Panc1 (cell line): ENCODE measurements around the gene TRABD2B. TPM values are rescaled to one million over a fixed set of nuclear protein-coding genes. Genes with fewer than 3 reads are reported as not detected.

Experiments
- ATAC-seq: fragments of 200-7000 bp; cut with Tn5 transposase; 2 replicates; pipeline ENCODE4 v1.9.1; 2020; ENCODE audit warnings: mild to moderate bottlenecking, moderate library complexity
- BruUV-seq: library from RNA; stranded (reverse); fragments of 400-500 nt; replicated peaks from 2 replicates; lab custom pipeline; 2021; lab: Mats Ljungman, UMichigan
- CTCF ChIA-PET: fragments of 300-600 bp; sonication (Branson Sonifier 250); formaldehyde crosslinking; loops from one replicate; lab custom pipeline; 2022; ENCODE audit warnings: antibody characterized with exemption; lab: Charles Lee
- POLR2A ChIA-PET: fragments of 300-600 bp; sonication (Branson Sonifier 250); formaldehyde crosslinking; loops from one replicate; lab custom pipeline; 2022; ENCODE audit warnings: antibody characterized with exemption; lab: Charles Lee
- DNase-seq: peaks from one replicate; pipeline ENCODE4 v3.0.0-alpha.2; 2010; ENCODE audit warnings: low read depth, low spot score
- H3K27ac ChIP-seq: 2 replicates; pipeline ENCODE4 v1.5.1; 2011; ENCODE audit warnings: mild to moderate bottlenecking, low read length, inconsistent platforms
- H3K27me3 ChIP-seq: fragments of 200-500 bp; sonication (Bioruptor generic); 2 replicates; pipeline ENCODE4 v1.6.0; 2014; ENCODE audit warnings: low read length, inconsistent platforms; ENCODE audit not compliant: control insufficient read depth, insufficient read depth
- H3K36me3 ChIP-seq: fragments of 200-500 bp; sonication (Bioruptor generic); 2 replicates; pipeline ENCODE4 v1.5.1; 2014; ENCODE audit warnings: inconsistent platforms, mild to moderate bottlenecking, low read length, moderate library complexity; ENCODE audit not compliant: control insufficient read depth, insufficient read depth
- H3K4me1 ChIP-seq: 2 replicates; pipeline ENCODE4 v1.5.1; 2011; ENCODE audit warnings: inconsistent platforms, mild to moderate bottlenecking, low read length, moderate library complexity; ENCODE audit not compliant: control insufficient read depth, insufficient read depth
- H3K4me3 ChIP-seq, 2 experiments: 2 replicates each; pipeline ENCODE4 v1.5.1; 2011 to 2012; ENCODE audit warnings: low read depth in 2 of 2, low read length in 2 of 2, mild to moderate bottlenecking in 2 of 2, inconsistent platforms in 1 of 2, moderate library complexity in 1 of 2
- H3K9me3 ChIP-seq: fragments of 200-500 bp; sonication (Bioruptor generic); 2 replicates; pipeline ENCODE4 v1.5.1; 2014; ENCODE audit warnings: low read depth, mild to moderate bottlenecking, inconsistent platforms, low read length, moderate library complexity; ENCODE audit not compliant: control insufficient read depth, insufficient read depth
- POLR2AphosphoS5 ChIP-seq: IDR thresholded peaks from 2 replicates; pipeline ENCODE4 v1.6.1; 2012; ENCODE audit warnings: mild to moderate bottlenecking, low read depth, low read length, moderate library complexity
- REST ChIP-seq, 2 experiments: IDR thresholded peaks; 2 replicates each; pipeline ENCODE4 v1.6.1; 2011 to 2012; ENCODE audit warnings: low read depth in 2 of 2, control low read depth in 1 of 2, low read length in 1 of 2, mild to moderate bottlenecking in 1 of 2, moderate library complexity in 1 of 2; ENCODE audit not compliant: insufficient read depth in 1 of 2
- SIN3A ChIP-seq: IDR thresholded peaks from 2 replicates; pipeline ENCODE4 v1.6.1; 2012; ENCODE audit warnings: low read depth, mild to moderate bottlenecking, low read length, moderate library complexity, borderline replicate concordance; ENCODE audit not compliant: insufficient read depth
- TCF7L2 ChIP-seq: IDR thresholded peaks from 2 replicates; pipeline ENCODE4 v1.6.1; 2011; ENCODE audit warnings: mild to moderate bottlenecking, low read depth, low read length, inconsistent platforms
- in situ Hi-C: cut with HindIII; loops from 2 replicates; pipeline ENCODE4 v1.10.0; 2016; ENCODE audit warnings: low sequenced_read_pairs, low pct_unique_long_range_greater_than_20kb
- intact Hi-C: fragments of 100-400 bp; cut with micrococcal nuclease; formaldehyde crosslinking; loops from one replicate; pipeline ENCODE4 v1.10.0; 2022; ENCODE audit not compliant: unreplicated experiment
- total RNA-seq: library from RNA; stranded (reverse); gene quantifications from one replicate; pipeline ENCODE4 v1.2.1, GENCODE V29; 2021; ENCODE audit not compliant: unreplicated experiment
- TF ChIP-seq, protein P1 (sequence below): fragments of 450-650 bp; IDR thresholded peaks from 2 replicates; pipeline ENCODE4 v1.5.1; 2017; ENCODE audit warnings: mild to moderate bottlenecking

Gene TRABD2B
- total RNA-seq, 1 experiment from 2014 or later: not detected

- intact Hi-C loops: no loop called here
- H3K4me3 ChIP-seq: no peak overlapping the region
- H3K9me3 ChIP-seq: no peaks in the 10 kb centered on the region
- H3K4me1 ChIP-seq: no peaks in the 10 kb centered on the region
- no peaks in the 10 kb centered on the region for H3K36me3 ChIP-seq
- H3K27ac ChIP-seq: no peak overlapping the region
- ChIA-PET CTCF (interaction anchor here (0.5 to 0.6 kb wide), 2 partner anchors 10 to 319 kb away, joined by 3 to 8 read pairs; partner anchors contain the start of gene FOXD2), POLR2A (no interaction called here)
- DNase-seq (no peak), ATAC-seq (no peak)
- TF ChIP-seq SIN3A (no peak), REST (IDR thresholded peaks at IDR 0.05; ENCODE audit: insufficient read depth in 1 of 2, low read depth in 2 of 2, low read length in 1 of 2) (no peak), POLR2AphosphoS5 (no peak), TCF7L2 (no peak)
- TF ChIP-seq, protein P1, sequence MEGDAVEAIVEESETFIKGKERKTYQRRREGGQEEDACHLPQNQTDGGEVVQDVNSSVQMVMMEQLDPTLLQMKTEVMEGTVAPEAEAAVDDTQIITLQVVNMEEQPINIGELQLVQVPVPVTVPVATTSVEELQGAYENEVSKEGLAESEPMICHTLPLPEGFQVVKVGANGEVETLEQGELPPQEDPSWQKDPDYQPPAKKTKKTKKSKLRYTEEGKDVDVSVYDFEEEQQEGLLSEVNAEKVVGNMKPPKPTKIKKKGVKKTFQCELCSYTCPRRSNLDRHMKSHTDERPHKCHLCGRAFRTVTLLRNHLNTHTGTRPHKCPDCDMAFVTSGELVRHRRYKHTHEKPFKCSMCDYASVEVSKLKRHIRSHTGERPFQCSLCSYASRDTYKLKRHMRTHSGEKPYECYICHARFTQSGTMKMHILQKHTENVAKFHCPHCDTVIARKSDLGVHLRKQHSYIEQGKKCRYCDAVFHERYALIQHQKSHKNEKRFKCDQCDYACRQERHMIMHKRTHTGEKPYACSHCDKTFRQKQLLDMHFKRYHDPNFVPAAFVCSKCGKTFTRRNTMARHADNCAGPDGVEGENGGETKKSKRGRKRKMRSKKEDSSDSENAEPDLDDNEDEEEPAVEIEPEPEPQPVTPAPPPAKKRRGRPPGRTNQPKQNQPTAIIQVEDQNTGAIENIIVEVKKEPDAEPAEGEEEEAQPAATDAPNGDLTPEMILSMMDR: no peak
- BruUV-seq: no TSS peak
- H3K27me3 ChIP-seq: no peaks in the 10 kb centered on the region; the same call in 1 of the 2 replicates
- in situ Hi-C loops: no loop called here
These were observed 240.8 kb downstream of the TRABD2B start for GRCh38 chr1:47756411-47756810.

DNA sequence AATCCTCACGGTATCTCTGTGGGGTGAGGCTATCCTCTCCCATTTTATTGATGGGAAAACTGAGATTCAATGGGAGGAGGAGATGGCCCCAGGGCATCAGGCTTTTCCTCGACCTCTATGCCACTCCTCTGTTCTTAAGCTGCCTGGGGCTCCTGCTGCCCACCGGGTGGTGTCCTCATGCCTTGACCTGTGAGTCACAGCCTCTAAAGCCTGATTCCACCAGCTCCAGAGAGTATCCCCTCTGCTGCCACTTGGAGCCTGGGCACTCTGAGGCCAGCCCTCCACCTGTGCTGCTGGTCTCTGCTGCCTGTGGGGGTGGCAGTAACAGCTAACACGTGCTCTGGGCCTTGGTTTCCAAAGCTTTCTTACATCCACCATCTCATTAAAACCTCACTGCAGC, 241.2 kb downstream of the TRABD2B start:
- Histone ChIP-seq H3K27ac (no peak overlapping the region), H3K4me1 (no peaks in the 10 kb centered on the region), H3K27me3 (no peaks in the 10 kb centered on the region; the same call in 1 of the 2 replicates), H3K4me3 (no peak overlapping the region), H3K36me3 (no peaks in the 10 kb centered on the region), H3K9me3 (no peaks in the 10 kb centered on the region)
- BruUV-seq: no TSS peak
- ATAC-seq (no peak), DNase-seq (no peak)
- TF ChIP-seq POLR2AphosphoS5 (no peak), TCF7L2 (no peak), REST (IDR thresholded peaks at IDR 0.05; ENCODE audit: insufficient read depth in 1 of 2, low read depth in 2 of 2, low read length in 1 of 2) (no peak), SIN3A (no peak)
- TF ChIP-seq, protein P1: no peak
- intact Hi-C loops (no loop called here), in situ Hi-C loops (no loop called here)
- POLR2A ChIA-PET: no interaction called here
- CTCF ChIA-PET: interaction anchor here (0.6 kb wide), 1 partner anchor 318 kb away, joined by 8 read pairs; the partner anchor contains the start of gene FOXD2
